Measurements from ENCODE around the gene ZNF157. TPM values are rescaled to one million over a fixed set of nuclear protein-coding genes. Genes with fewer than 3 reads are reported as not detected.

The ZNF157 gene
- total and polyA plus RNA-seq, 10 of the 15 experiments (the other 5 are each of a cell fraction or from before 2014, with no cell fraction given), result 0.05 to 0.18 (median 0.12) TPM; not detected in 4

- no peak for TF ChIP-seq POLR2AphosphoS2 (IDR thresholded peaks at IDR 0.05; ENCODE audit: low read depth, low read length)
- TF ChIP-seq FOXK2 (IDR thresholded peaks at IDR 0.05), result no peak
Observed at GRCh38 chrX:47420962-47421361, 50.6 kb downstream of the ZNF157 start (continued).

GRCh38 chrX:47422444-47422843 lies 52.1 kb downstream of the ZNF157 start:
- Histone ChIP-seq H3K4me3 (no peak overlapping the region), H3K4me2 (ENCODE audit: control insufficient read depth, insufficient read depth) (no peak overlapping the region), H4K20me1 (ENCODE audit: control insufficient read depth, insufficient read depth) (no peaks in the 10 kb centered on the region), H3K4me1 (ENCODE audit: control insufficient read depth, insufficient read depth, low read length) (no peaks in the 10 kb centered on the region), H3K9me3 (replicated peaks; ENCODE audit: control insufficient read depth, insufficient read depth, low read length) (no peaks in the 10 kb centered on the region; the same call in 2 of the 3 replicates), H3K27ac (ENCODE audit: control insufficient read depth, insufficient read depth) (no peak overlapping the region), H3K9ac (ENCODE audit: control insufficient read depth, insufficient read depth, low read length) (no peak overlapping the region), H3K27me3 (replicated peaks in 1 of 2; ENCODE audit: control insufficient read depth in 2 of 2, insufficient read depth in 2 of 2, low read length in 1 of 2) (no peaks in the 10 kb centered on the region), H3K36me3 (ENCODE audit: control insufficient read depth in 2 of 2, insufficient read depth in 2 of 2, low read length in 1 of 2) (no peaks in the 10 kb centered on the region), H2AFZ (ENCODE audit: control insufficient read depth, low read depth, low read length) (no peak overlapping the region), H3K79me2 (ENCODE audit: control insufficient read depth, insufficient read depth, low read length) (no peaks in the 10 kb centered on the region)
- ATAC-seq, result no peak
- CTCF ChIA-PET, result no interaction called here
- 29% methylated on average over 2 of the region's 2 CpGs for WGBS (ENCODE audit: insufficient coverage, insufficient replicate concordance, low lambda C conversion rate, missing lambda C conversion rate)
- POLR2A ChIA-PET, result no interaction called here
- no TSS peak for BruUV-seq (replicated peaks)
- no peak for FAIRE-seq
- intact Hi-C loops (cut with micrococcal nuclease; ENCODE audit: unreplicated experiment), result no loop called here
- TF ChIP-seq RELB (IDR thresholded peaks at IDR 0.05; ENCODE audit: low read depth) (no peak), CEBPZ (IDR thresholded peaks at IDR 0.05; ENCODE audit: low read depth, low read length) (no peak)
- SMC1A ChIA-PET (ENCODE audit: uncharacterized antibody, unreplicated experiment), result no interaction called here
- RAD21 ChIA-PET (ENCODE audit: unreplicated experiment), result no interaction called here
- DNase-seq (ENCODE audit: low read depth, low spot score), result no peak
- in situ Hi-C loops (cut with MboI), result no loop called here
